ENCODE data around the gene LNPK. TPM values are rescaled to one million over a fixed set of nuclear protein-coding genes. Genes with fewer than 3 reads are reported as not detected.

The LNPK gene
- total RNA-seq, 4 donors from 2014 or later: 23.0 to 84.4 (median 50.1) TPM

GRCh38 chr2:176018708-176019107 lies 16.6 kb upstream of the LNPK start:
- H3K27ac ChIP-seq: no peak overlapping the region
- no peak for DNase-seq
- H3K9me3 ChIP-seq: no peaks in the 10 kb centered on the region
- intact Hi-C loops (cut with DNase I; ENCODE audit: low total_unique reads) (no loop called here), in situ Hi-C loops (cut with MboI; ENCODE audit: low sequenced_read_pairs in 4 of 4) (no loop called here)
- H3K4me3 ChIP-seq: no peak overlapping the region
- H3K36me3 ChIP-seq: no peaks in the 10 kb centered on the region
- H3K4me1 ChIP-seq: no peaks in the 10 kb centered on the region
- no peak for TF ChIP-seq CTCF (IDR thresholded peaks at IDR 0.05 in 4 of 5, conservative IDR thresholded peaks at IDR 0.05 in 1 of 5)
- TF ChIP-seq POLR2A (IDR thresholded peaks at IDR 0.05): no peak
- no peak for ATAC-seq
- H3K27me3 ChIP-seq: peaks cover 0 to 2% (median 0%) of the 10 kb centered on the region in 3 donors

- TF ChIP-seq POLR2A (IDR thresholded peaks at IDR 0.05) (no peak), CTCF (IDR thresholded peaks at IDR 0.05 in 4 of 5, conservative IDR thresholded peaks at IDR 0.05 in 1 of 5) (no peak)
- in situ Hi-C loops (cut with MboI; ENCODE audit: low sequenced_read_pairs in 4 of 4): no loop called here
- Histone ChIP-seq H3K4me3 (no peak overlapping the region), H3K36me3 (no peaks in the 10 kb centered on the region), H3K27me3 (no peaks in the 10 kb centered on the region), H3K9me3 (no peaks in the 10 kb centered on the region), H3K27ac (no peak overlapping the region), H3K4me1 (peaks cover 0 to under 1% of the 10 kb centered on the region in 2 donors)
- intact Hi-C loops (cut with DNase I; ENCODE audit: low total_unique reads): no loop called here
- DNase-seq (no peak), ATAC-seq (no peak)
Observed at GRCh38 chr2:176009445-176009844, 7.4 kb upstream of the LNPK start.

GRCh38 chr2:176004934-176005333 lies 2.9 kb upstream of the LNPK start:
- no peak overlapping the region for H3K27ac ChIP-seq
- no peaks in the 10 kb centered on the region for H3K9me3 ChIP-seq
- H3K36me3 ChIP-seq: no peaks in the 10 kb centered on the region
- in situ Hi-C loops (cut with MboI; ENCODE audit: low sequenced_read_pairs in 4 of 4): no loop called here
- DNase-seq: no peak
- no peak overlapping the region for H3K4me3 ChIP-seq
- no peak for ATAC-seq
- peaks cover 6 to 28% of the 10 kb centered on the region in 2 donors for H3K4me1 ChIP-seq
- intact Hi-C loops (cut with DNase I; ENCODE audit: low total_unique reads): loop anchor here (5.0 kb wide), 2 partner anchors 127 to 253 kb away; no protein-coding TSS in a partner anchor
- no peaks in the 10 kb centered on the region for H3K27me3 ChIP-seq
- TF ChIP-seq CTCF (IDR thresholded peaks at IDR 0.05 in 4 of 5, conservative IDR thresholded peaks at IDR 0.05 in 1 of 5) (no peak), POLR2A (IDR thresholded peaks at IDR 0.05) (no peak)

- H3K4me3 ChIP-seq: peak overlapping the region in 3 of 4 donors; percentile 76 to 86 (median 81)
- H3K9me3 ChIP-seq: no peaks in the 10 kb centered on the region
- intact Hi-C loops (cut with DNase I; ENCODE audit: low total_unique reads): loop anchor here (2.0 to 5.0 kb wide), 6 partner anchors 75 to 1209 kb away; partner anchors contain the start of gene HNRNPA3
- no peaks in the 10 kb centered on the region for H3K36me3 ChIP-seq
- ATAC-seq (no peak), DNase-seq (no peak)
- in situ Hi-C loops (cut with MboI; ENCODE audit: low sequenced_read_pairs in 4 of 4): no loop called here
- no peak for TF ChIP-seq CTCF (IDR thresholded peaks at IDR 0.05 in 4 of 5, conservative IDR thresholded peaks at IDR 0.05 in 1 of 5)
- no peak for TF ChIP-seq POLR2A (IDR thresholded peaks at IDR 0.05)
- no peaks in the 10 kb centered on the region for H3K27me3 ChIP-seq
- peaks cover 15 to 36% of the 10 kb centered on the region in 2 donors for H3K4me1 ChIP-seq
- peak overlapping the region; percentile 95 to 98 (median 98) for H3K27ac ChIP-seq
Observed at GRCh38 chr2:176003958-176004357, 1.9 kb upstream of the LNPK start.

All from gastrocnemius medialis (tissue), 4 donors.